GM18505 (cell line): ENCODE data around the gene GARIN5A.

Source experiments
- ATAC-seq: cut with Tn5 transposase; IDR thresholded peaks from one replicate; pipeline ENCODE4 v1.9.1; 2021; ENCODE audit not compliant: unreplicated experiment
- POLR2A ChIP-seq: IDR thresholded peaks from 4 replicates; pipeline ENCODE4 v1.6.1; 2011; ENCODE audit warnings: borderline replicate concordance; ENCODE audit not compliant: insufficient read depth, insufficient read length; ENCODE audit errors: extremely low read depth

The GARIN5A gene

GRCh38 chr19:50501186-50501567 is 24.5 kb upstream of the GARIN5A start:
- no peak for ATAC-seq
- no peak for TF ChIP-seq POLR2A

- no peak for ATAC-seq
- no peak for TF ChIP-seq POLR2A
These were observed 24.1 kb upstream of the GARIN5A start for GRCh38 chr19:50500753-50501151.

- no peak for TF ChIP-seq POLR2A
These were observed 23.6 kb upstream of the GARIN5A start for GRCh38 chr19:50500060-50500752.

GRCh38 chr19:50498219-50499056 is 21.8 kb upstream of the GARIN5A start:
- ATAC-seq, result no peak

More at GRCh38 chr19:50500060-50500752, 23.6 kb upstream of the GARIN5A start:
- ATAC-seq, result no peak

GRCh38 chr19:50497022-50497405 is 20.4 kb upstream of the GARIN5A start:
- ATAC-seq, result no peak
- TF ChIP-seq POLR2A, result no peak

More at GRCh38 chr19:50498219-50499056, 21.8 kb upstream of the GARIN5A start:
- TF ChIP-seq POLR2A, result no peak

GRCh38 chr19:50496189-50497021 is 19.8 kb upstream of the GARIN5A start:
- no peak for ATAC-seq
- TF ChIP-seq POLR2A, result no peak

- TF ChIP-seq POLR2A, result no peak
- ATAC-seq, result no peak
These were observed 18.4 kb upstream of the GARIN5A start for GRCh38 chr19:50495020-50495531.

- no peak for TF ChIP-seq POLR2A
- ATAC-seq, result no peak
These were observed 17.8 kb upstream of the GARIN5A start for GRCh38 chr19:50494186-50495019.

- ATAC-seq, result no peak
- TF ChIP-seq POLR2A, result no peak
These were observed 16.5 kb upstream of the GARIN5A start for GRCh38 chr19:50493171-50493570.

GRCh38 chr19:50492303-50493052 is 15.8 kb upstream of the GARIN5A start:
- no peak for TF ChIP-seq POLR2A
- no peak for ATAC-seq

- TF ChIP-seq POLR2A, result no peak
- ATAC-seq, result no peak
These were observed 14.4 kb upstream of the GARIN5A start for GRCh38 chr19:50490991-50491472.
